NCI-H2196 treated with DMSO at 0.1 percent for 48 hours (cell line): ENCODE results near the gene KRT25.

Experiments used
- DNase-seq: peaks from one replicate; lab custom pipeline; 2025; ENCODE audit not compliant: unreplicated experiment; lab: John Stamatoyannopoulos, UW

The KRT25 gene

GRCh38 chr17:40699371-40699770 lies 55.8 kb downstream of the KRT25 start:
- no peak for DNase-seq
